ENCODE data around the gene PNPLA7.

PNPLA7 gene

DNA sequence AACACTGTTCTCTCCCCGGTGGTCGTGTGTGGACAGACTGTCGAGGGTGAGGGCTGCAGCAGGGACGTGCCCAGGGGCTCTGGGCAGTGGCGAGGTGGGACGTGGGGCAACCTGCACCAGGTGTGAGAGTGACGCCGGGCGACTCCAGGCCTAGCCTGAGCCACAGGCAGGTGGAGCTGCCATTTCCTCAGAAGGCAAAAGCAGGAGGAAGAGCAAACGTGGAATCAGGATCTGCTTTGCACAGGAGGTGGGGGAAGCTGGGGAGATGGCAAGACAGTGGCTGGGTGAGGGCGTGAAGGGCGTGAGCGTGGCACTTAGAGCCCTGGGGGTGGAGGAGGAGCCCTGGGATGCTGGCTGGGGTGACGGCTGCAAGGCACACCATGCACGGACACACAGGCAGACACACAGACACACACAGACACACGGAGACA is 51.5 kb downstream of the PNPLA7 start:
- TF ChIP-seq, protein P1, sequence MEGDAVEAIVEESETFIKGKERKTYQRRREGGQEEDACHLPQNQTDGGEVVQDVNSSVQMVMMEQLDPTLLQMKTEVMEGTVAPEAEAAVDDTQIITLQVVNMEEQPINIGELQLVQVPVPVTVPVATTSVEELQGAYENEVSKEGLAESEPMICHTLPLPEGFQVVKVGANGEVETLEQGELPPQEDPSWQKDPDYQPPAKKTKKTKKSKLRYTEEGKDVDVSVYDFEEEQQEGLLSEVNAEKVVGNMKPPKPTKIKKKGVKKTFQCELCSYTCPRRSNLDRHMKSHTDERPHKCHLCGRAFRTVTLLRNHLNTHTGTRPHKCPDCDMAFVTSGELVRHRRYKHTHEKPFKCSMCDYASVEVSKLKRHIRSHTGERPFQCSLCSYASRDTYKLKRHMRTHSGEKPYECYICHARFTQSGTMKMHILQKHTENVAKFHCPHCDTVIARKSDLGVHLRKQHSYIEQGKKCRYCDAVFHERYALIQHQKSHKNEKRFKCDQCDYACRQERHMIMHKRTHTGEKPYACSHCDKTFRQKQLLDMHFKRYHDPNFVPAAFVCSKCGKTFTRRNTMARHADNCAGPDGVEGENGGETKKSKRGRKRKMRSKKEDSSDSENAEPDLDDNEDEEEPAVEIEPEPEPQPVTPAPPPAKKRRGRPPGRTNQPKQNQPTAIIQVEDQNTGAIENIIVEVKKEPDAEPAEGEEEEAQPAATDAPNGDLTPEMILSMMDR (IDR thresholded peaks at IDR 0.05) = no peak

DNA sequence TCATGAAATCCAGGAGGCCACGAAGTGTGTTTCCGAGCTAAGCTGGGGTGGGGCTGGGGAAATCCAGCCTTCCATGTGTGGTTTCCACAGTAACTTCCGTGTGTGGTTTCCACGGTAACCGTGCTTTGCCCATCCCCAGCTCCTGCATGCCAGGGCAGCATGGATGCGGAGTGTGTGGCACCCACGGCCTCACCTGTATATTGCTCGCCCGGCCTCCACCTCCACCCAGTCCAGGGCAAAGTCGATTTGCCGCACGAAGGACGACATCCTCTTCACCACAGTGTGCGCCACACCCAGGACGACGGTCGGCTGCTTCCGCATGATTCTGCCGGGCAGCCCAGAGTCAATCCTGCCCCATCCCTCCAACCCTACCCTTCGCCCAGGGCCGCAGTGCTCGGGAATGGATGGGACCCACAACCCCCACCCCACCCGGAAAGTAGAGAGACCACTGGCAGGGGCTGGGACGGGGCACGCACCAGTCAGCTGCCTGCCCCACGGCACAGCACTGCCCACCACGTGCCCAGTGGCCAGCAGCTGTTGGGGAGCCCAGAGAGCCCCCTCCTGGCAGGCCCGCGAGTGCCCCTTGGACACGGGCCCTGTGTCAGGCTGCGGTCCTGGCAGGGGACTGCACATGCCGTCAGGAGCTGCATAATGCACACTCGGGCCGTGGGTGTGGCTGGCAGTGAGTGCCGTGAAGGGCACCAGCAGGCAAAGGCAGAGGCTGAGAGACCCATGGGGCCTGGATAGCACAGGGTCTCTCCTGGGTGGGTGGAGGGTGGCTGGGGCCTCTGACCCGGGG is 52.1 kb downstream of the PNPLA7 start:
- TF ChIP-seq, protein P1 (IDR thresholded peaks at IDR 0.05) = no peak

DNA sequence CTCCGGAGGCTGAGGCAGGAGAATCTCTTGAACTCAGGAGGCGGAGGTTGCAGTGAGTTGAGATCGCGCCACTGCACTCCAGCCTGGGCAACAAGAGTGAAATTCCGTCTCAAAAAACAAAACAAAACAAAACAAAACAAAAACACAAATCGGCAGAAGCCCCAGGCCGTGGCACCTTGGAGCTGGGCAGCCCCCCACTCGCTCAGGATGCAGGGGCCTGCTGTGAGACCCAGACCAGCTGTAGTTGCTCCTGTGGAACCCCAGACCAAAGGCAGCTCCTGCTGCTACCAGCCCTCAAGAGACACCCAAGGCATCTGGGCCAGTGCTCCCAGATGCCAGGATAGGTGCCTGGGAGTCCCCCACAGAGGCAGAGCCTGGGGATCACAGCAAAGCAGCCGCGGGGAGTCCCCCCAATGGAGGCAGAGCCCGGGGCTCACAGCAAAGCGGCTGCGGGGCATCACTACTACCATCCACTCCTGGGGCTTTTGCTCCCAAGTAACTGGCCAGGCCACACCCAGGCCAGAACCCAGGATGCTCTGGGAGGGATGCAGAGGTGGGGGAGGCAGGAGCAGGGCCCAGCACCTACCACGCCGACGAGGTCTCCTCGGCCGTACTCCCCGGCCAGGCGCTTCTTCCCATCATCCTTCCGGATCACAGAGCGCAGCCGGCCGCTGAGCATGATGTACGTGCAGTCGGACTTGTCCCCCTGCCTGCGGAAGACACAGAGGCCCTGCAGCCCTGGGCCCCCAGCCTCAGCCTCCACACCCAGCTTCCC is 53.4 kb downstream of the PNPLA7 start:
- TF ChIP-seq, protein P1 (IDR thresholded peaks at IDR 0.05) = no peak

DNA sequence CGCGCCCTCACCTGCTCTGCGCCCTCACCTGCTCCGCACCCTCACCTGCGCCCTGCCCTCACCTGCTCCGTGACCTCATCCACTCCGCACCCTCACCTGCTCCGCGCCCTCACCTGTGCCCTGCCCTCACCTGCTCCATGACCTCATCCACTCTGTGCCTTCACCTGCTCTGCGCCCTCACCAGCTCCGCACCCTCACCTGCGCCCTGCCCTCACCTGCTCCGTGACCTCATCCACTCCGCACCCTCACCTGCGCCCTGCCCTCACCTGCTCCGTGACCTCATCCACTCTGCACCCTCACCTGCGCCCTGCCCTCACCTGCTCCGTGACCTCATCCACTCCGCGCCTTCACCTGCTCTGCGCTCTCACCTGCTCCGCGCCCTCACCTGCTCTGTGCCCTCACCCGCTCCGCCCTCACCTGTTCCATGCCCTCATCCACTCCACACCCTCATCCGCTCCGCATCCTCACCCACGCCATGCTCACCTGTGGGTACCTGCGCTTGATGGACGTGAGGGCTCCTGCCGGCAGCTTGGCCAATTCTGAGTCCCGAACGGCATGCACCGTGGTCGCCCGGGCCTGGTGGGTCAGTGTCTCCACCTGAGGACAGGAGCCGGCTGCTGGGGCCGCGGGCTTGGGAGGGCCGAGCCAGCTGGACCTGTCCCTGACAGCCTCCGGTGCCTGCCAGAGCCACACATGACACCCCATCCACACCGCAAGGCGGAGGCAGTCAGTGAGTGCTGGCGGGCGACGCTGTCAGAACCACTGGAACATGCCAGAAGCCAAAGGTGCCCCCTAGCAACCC is 55.5 kb downstream of the PNPLA7 start:
- TF ChIP-seq, protein P1 (IDR thresholded peaks at IDR 0.05) = no peak

DNA sequence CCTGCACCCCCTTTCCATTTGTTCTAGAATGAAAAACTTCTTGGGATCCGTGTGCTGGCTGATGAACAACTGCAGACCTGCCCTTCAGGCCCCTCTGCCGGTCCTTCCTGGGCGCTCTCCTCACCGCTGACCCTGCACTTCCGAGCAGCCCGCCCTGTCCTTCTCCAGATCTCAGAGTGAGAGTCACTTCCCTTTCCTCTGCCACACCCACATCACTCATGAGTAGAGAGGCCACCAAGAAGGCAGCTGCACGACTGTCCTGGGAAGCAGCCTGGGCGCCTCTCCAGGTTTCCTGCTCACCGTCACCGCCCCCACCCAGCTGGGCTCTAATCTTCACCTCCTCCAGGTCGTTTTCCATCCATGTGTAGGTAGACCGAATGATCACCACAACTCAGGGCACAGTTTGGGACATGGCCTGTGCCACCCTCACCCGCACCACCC is 56.1 kb downstream of the PNPLA7 start:
- TF ChIP-seq, protein P1 (IDR thresholded peaks at IDR 0.05) = no peak

DNA sequence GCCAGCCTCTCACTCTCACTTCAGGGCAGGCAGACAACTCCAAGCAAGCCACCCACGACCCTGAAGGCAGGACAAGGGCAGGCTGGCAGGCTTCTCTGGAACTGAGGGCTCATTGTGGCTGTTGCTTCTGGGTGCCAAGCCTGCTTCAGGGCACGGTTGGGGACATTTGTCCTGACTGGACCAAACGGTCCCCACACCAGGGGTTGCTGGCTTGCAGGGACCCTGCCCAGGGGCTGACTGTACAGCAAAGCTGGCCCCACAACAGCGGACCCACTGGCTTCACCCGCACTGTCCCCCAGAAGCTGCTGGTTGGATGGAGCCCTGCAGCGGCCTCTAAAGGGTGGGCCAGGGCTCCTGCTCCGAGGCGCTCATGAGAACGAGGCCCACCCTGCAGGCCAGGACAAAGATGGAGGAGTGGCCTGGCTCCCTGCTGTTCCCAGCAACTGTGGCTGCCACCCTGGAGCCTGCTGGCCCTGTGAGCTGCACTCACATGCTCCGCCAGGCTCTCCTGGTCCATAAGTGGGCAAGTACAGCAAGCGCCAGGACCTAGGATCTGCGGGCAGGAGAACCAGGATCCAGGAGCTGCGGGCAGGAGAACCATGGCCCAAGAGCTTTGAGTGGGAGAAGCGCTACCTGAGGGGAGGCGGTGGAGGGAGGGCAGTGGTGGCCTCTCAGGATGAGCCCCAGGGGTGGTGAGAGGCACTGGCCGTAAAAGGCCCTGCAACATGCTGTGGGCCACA is 56.7 kb downstream of the PNPLA7 start:
- TF ChIP-seq, protein P1 (IDR thresholded peaks at IDR 0.05) = no peak
